BJ (cell line): ENCODE data around the gene PKNOX1. TPM values are rescaled to one million over a fixed set of nuclear protein-coding genes. Genes with fewer than 3 reads are reported as not detected.
"Not testable (repeated sequence)": the region's sequence is repeated elsewhere in the genome, so short reads cannot be mapped to it uniquely, and the experiment has no call there.

Experiments
- CTCF ChIA-PET: fragments of 350-600 bp; formaldehyde crosslinking; extraction: SDS; loops from one replicate; lab custom pipeline; 2021; ENCODE audit warnings: antibody characterized with exemption, inconsistent platforms; lab: Yijun Ruan, JAX
- POLR2A ChIA-PET: fragments of 300-600 bp; sonication (Branson Sonifier 250); formaldehyde crosslinking; extraction: SDS; loops from one replicate; lab custom pipeline; 2021; ENCODE audit warnings: antibody characterized with exemption; lab: Charles Lee
- DNase-seq: peaks from one replicate; pipeline ENCODE4 v3.0.0-alpha.2; 2011; ENCODE audit warnings: low read depth
- H3K27me3 ChIP-seq: 2 replicates; pipeline ENCODE4 v1.6.0; 2011; ENCODE audit warnings: low read length; ENCODE audit not compliant: control insufficient read depth, insufficient read depth
- H3K36me3 ChIP-seq: 2 replicates; pipeline ENCODE4 v1.5.1; 2011; ENCODE audit warnings: low read length; ENCODE audit not compliant: control insufficient read depth, insufficient read depth
- H3K4me3 ChIP-seq: 2 replicates; pipeline ENCODE4 v1.5.1; 2011; ENCODE audit warnings: low read depth, mild to moderate bottlenecking, control low read depth, low read length
- polyA plus RNA-seq: library from polyadenylated mRNA; depleted of rRNA; stranded (reverse); fragments of >200 nt; gene quantifications from 2 replicates; pipeline ENCODE4 v1.2.3, GENCODE V29; 2011
- TF ChIP-seq, protein P1 (sequence below): IDR thresholded peaks from 2 replicates; pipeline ENCODE4 v1.5.1; 2011; ENCODE audit warnings: low read depth, mild to moderate bottlenecking, control low read depth, inconsistent platforms, low read length, moderate library complexity; ENCODE audit not compliant: insufficient read depth

PKNOX1 gene
- polyA plus RNA-seq, 1 experiment, result 38.9 TPM

DNA sequence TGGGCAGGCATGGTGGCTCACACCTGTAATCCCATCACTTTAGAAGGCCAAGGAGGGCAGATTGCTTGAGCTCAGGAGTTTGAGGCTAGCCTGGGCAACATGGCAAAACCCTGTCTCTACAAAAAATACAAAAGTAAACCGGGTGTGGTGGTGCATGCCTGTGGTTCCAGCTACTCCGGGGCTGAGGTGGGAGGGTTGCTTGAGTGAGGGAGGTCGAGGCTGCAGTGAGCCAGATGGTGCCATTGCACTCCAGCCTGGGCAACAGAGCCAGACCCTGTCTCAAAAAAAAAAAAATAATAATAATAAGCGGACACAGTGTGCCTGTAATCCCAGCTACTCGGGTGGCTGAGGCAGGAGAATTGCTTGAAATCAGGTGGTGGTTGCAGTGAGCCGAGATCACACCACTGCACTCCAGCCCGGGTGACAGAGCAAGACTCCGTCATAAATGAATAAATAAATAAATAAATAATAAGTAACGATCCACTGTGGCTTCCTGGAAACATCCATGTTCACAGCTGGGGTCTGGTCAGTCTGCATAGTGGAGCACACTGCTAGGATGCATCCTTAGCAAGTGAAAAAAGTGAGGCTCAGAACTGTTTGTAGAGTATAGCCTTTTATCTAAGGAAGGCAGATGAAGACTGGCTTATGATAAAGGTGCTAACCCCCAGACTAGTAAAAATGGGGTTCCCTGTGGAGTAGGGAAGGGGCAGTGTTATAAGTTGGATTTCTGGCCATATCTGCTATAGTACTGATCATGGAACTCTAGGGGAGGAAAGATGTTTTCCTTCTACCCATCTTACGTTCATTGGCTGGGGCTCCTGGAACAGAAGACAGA is 15.7 kb downstream of the PKNOX1 start:
- DNase-seq, result no peak
- CTCF ChIA-PET, result no interaction called here

GRCh38 chr21:42991992-42992740 is 17.8 kb downstream of the PKNOX1 start:
- POLR2A ChIA-PET, result no interaction called here

More for the DNA sequence above, 15.7 kb downstream of the PKNOX1 start:
- H3K27me3 ChIP-seq, result no peaks in the 10 kb centered on the region
- H3K4me3 ChIP-seq, result no peak overlapping the region
- POLR2A ChIA-PET, result no interaction called here
- TF ChIP-seq, protein P1, sequence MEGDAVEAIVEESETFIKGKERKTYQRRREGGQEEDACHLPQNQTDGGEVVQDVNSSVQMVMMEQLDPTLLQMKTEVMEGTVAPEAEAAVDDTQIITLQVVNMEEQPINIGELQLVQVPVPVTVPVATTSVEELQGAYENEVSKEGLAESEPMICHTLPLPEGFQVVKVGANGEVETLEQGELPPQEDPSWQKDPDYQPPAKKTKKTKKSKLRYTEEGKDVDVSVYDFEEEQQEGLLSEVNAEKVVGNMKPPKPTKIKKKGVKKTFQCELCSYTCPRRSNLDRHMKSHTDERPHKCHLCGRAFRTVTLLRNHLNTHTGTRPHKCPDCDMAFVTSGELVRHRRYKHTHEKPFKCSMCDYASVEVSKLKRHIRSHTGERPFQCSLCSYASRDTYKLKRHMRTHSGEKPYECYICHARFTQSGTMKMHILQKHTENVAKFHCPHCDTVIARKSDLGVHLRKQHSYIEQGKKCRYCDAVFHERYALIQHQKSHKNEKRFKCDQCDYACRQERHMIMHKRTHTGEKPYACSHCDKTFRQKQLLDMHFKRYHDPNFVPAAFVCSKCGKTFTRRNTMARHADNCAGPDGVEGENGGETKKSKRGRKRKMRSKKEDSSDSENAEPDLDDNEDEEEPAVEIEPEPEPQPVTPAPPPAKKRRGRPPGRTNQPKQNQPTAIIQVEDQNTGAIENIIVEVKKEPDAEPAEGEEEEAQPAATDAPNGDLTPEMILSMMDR, result no peak
- no peaks in the 10 kb centered on the region for H3K36me3 ChIP-seq

DNA sequence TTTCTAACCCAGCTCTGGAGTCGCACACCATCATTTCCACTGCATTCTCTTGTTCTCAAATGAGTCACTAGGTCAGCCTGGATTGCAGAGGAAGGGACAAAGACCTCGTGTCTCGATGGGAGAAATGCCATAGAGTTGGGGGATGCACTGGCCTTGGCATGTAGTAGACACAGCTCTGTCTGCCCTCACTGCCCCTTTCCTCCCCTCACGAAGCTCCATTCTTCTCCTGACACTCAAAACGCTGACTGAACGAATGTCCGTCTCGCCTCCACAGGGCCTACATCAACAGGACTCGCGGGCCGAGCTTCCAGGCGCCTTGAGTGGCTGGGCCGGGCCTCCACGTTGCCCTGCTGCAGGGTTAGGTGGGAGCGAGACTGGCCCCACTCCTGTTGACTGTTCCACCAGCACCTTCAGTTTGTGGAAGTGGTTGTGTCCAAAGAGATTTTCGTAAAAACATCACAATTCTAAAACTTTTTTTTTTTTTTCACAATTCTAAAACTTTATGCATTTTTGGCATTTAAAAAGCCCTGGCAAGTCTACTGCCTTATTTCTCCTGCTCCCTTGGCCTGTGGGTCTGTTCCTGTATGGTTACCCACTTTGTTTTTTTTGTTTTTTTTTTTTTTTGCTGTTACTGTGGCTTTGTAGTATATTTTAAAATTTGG is 18.8 kb downstream of the PKNOX1 start:
- TF ChIP-seq, protein P1, result no peak
- Histone ChIP-seq H3K36me3 (no peaks in the 10 kb centered on the region), H3K4me3 (no peak overlapping the region), H3K27me3 (no peaks in the 10 kb centered on the region)
- CTCF ChIA-PET, result no interaction called here
- POLR2A ChIA-PET, result no interaction called here
- no peak for DNase-seq

More at GRCh38 chr21:42991992-42992740, 17.8 kb downstream of the PKNOX1 start:
- no peaks in the 10 kb centered on the region for H3K36me3 ChIP-seq
- TF ChIP-seq, protein P1, result no peak
- CTCF ChIA-PET, result interaction anchor here (1.2 kb wide), 1 partner anchor 34 kb away, joined by 4 read pairs; no protein-coding TSS in a partner anchor
- peak; percentile 67 for DNase-seq
- H3K27me3 ChIP-seq, result no peaks in the 10 kb centered on the region
- no peak overlapping the region for H3K4me3 ChIP-seq

GRCh38 chr21:42997053-42997452 is 22.7 kb downstream of the PKNOX1 start:
- ChIA-PET POLR2A (no interaction called here), CTCF (interaction anchor here (1.1 kb wide), 1 partner anchor 31 kb away, joined by 3 read pairs; no protein-coding TSS in a partner anchor)
- no peaks in the 10 kb centered on the region for H3K36me3 ChIP-seq

GRCh38 chr21:42997983-42998382 is 23.6 kb downstream of the PKNOX1 start:
- H3K36me3 ChIP-seq, POLR2A ChIA-PET, H3K4me3 ChIP-seq, H3K27me3 ChIP-seq, DNase-seq: not testable (repeated sequence)
- CTCF ChIA-PET, result interaction anchor here (0.7 to 1.1 kb wide), 2 partner anchors 10 to 29 kb away, joined by 3 read pairs; no protein-coding TSS in a partner anchor

More at GRCh38 chr21:42997053-42997452, 22.7 kb downstream of the PKNOX1 start:
- TF ChIP-seq, protein P1, result no peak
- H3K27me3 ChIP-seq, result no peaks in the 10 kb centered on the region
- DNase-seq, result peak; percentile 93
- no peak overlapping the region for H3K4me3 ChIP-seq

GRCh38 chr21:42999152-42999551 is 24.8 kb downstream of the PKNOX1 start:
- DNase-seq, H3K4me3 ChIP-seq, POLR2A ChIA-PET, H3K27me3 ChIP-seq, H3K36me3 ChIP-seq: not testable (repeated sequence)
- CTCF ChIA-PET, result interaction anchor here (1.1 kb wide), 1 partner anchor 28 kb away, joined by 3 read pairs; no protein-coding TSS in a partner anchor

DNA sequence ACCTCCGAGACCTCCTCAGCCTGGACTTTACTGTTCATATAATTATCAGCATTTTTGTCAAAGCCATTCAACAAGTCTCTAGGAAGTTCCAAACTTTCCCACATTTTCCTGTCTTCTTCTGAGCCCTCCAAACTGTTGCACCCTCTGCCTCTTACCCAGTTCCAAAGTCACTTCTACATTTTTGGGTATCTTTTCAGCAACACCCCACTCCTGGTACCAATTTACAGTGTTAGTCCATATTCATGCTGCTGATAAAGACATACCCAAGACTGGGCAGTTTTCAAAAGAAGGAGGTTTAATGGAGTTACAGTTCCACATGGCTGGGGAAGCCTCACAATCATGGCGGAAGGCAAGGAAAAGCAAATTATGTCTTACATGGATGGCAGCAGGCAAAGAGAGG is 25.7 kb downstream of the PKNOX1 start:
- H3K27me3 ChIP-seq, POLR2A ChIA-PET: not testable (repeated sequence)

More for the DNA sequence above, 25.7 kb downstream of the PKNOX1 start:
- CTCF ChIA-PET, H3K4me3 ChIP-seq, DNase-seq, H3K36me3 ChIP-seq: not testable (repeated sequence)
